GM19372 (cell line): ENCODE results near the gene RPLP2.

Source experiments
- ATAC-seq: cut with Tn5 transposase; IDR thresholded peaks from one replicate; pipeline ENCODE4 v1.9.1; 2021; ENCODE audit warnings: mild to moderate bottlenecking, low read depth, moderate library complexity; ENCODE audit not compliant: unreplicated experiment

The RPLP2 gene

GRCh38 chr11:790721-791564 is 18.8 kb upstream of the RPLP2 start:
- no peak for ATAC-seq

DNA sequence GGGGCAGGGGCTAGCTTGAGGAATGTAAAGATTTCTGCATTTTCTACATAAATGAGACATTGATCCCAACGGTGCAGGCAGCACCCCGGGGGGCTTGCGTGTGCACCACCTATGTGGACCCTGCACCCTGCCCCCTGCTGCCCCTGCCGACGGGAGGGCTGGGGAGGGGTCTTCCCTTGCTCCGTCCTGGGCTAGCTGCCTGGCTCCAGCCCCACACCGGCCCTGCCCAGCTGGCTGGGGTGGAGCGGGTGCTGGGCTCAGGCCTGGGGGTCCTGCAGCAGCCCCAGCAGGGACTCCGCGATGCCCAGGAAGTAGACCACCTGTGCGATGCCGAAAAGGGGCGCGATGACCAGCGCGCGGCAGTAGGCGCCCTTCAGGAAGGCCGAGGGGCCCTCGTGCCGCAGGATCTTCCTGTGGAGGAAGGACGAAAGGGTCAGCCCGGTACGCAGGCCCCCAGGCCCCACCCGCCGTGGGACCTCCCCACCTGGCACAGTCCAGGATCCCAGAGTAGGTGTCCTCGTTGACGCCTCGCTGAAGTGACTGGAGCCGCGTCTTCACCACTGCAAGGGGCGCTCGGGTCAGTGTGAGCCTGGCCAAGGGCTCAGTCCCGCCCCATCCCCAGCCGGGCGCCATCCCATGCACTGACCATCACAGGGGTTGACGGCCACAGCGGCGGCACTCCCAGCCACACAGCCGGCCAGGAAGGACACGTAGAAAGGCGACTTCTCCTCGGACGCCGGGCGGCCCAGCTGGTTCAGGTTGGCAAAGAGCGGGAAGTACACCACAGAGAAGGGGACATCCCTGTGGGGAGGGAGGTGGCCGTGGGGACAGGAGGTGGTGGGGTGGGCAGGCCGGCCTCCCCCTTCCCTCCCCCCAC is 17.9 kb upstream of the RPLP2 start:
- no peak for ATAC-seq

DNA sequence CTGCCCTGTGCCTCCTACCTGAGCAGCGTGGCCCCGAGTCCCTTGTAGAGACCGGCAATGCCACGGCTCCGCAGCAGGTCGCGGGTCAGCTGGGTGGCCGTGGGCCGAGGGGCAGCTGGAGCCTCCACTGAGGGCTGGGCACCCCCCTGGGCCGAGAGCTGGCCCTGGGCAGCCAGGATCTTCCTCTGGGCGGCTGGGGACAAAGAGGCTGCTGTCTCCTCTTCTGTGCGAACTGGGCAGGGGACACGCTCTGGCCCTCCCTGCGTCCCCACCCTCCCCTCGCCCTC is 17.3 kb upstream of the RPLP2 start:
- no peak for ATAC-seq

GRCh38 chr11:792873-793272 is 16.9 kb upstream of the RPLP2 start:
- no peak for ATAC-seq

DNA sequence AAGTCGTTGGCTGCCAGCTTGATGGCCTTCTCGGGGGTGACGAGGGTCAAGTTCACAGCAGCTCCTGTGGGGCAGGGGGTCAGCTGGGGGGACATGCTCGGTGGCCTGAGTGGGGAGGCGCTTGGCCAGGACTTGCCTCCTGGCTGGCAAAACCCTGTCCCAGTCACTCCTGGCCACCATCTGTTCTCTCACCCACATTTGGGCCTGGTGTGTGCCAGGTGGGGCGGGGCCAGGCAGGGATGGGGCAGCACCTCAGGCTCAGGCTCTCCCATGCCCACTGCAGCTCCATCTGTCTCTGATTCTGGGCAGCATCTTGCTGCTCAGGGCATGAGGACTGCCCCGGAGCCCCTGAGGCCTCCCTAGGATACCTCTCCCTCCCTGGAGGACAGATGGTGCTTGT is 16.2 kb upstream of the RPLP2 start:
- ATAC-seq = no peak

DNA sequence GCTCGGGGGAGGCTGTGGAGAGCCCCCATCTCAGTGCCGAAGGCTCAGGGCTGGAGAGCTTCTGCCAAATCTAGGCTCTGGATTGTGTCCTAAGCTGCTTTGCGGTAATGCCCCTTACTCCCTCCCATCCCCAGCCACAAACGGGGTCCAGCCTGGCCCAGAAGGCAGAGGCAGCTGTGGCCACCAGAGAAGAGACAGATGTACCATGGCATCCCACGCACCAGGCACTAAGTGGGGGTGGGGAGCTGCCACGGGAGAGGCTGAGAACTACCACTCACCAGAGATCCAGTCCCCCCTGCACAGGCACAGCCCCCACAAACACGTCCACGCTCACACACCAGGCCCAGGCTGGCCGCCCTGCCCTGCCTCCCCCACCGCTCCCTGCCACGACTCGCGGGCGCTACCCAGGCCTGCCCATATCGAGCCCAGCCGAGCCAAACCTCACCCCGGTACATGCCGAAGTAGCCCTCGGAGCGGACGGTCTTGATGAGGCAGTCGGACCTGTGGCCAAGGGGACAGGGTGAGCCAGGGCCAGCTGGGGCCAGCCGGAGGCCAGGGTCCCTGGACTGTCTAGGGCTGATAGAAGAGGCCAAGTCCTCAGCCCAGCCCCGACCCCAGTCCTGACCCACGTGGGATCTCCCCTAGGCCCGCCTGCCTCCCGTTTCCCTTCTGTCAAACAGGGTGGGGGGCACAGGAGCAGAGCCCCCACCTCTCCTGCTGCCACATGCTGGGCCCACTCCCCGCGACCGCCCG is 15.6 kb upstream of the RPLP2 start:
- no peak for ATAC-seq

DNA sequence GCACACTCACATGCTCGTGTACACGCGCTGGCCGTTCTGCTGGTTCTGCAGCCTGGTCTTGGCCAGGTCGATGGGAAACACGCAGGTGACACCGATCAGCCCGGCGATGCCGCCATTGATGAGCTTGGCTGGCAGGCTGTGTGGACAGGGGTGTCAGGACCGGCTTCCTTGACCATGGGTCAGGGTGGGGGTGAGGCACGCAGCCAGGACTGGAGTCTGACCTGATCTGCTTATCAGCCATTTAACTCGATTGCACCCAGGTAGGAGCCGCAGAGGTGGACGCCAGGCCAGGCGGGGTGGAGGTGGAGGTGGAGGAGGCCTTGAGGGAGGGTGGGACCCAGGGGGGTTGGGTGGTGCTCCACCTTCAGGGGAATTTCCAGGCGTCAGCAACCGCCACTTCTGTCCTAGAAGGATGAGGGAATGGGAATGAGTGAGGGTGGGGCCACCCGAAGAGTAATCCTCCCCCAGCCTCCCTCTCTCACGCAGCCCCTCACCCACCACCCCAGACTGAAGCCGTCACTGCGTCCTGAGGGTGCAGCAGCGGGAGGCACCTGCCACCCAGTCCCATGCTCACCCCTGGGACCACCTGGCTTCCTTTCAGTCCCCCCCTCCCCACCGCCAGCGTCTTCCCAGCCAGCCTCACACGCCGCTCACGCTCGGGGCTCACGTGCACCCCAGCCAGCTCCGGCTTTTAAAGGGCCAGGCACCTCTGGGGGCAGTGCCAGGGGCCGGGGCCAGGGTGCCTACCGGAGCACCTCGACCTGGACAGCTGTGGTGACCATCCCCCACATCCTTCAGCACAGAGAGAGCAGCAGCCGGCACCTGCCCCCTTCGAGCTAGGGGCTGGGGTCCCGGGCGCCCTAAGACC is 14.8 kb upstream of the RPLP2 start:
- no peak for ATAC-seq

GRCh38 chr11:795634-796564 is 13.9 kb upstream of the RPLP2 start:
- ATAC-seq = no peak

GRCh38 chr11:796565-797295 is 13.0 kb upstream of the RPLP2 start:
- no peak for ATAC-seq

DNA sequence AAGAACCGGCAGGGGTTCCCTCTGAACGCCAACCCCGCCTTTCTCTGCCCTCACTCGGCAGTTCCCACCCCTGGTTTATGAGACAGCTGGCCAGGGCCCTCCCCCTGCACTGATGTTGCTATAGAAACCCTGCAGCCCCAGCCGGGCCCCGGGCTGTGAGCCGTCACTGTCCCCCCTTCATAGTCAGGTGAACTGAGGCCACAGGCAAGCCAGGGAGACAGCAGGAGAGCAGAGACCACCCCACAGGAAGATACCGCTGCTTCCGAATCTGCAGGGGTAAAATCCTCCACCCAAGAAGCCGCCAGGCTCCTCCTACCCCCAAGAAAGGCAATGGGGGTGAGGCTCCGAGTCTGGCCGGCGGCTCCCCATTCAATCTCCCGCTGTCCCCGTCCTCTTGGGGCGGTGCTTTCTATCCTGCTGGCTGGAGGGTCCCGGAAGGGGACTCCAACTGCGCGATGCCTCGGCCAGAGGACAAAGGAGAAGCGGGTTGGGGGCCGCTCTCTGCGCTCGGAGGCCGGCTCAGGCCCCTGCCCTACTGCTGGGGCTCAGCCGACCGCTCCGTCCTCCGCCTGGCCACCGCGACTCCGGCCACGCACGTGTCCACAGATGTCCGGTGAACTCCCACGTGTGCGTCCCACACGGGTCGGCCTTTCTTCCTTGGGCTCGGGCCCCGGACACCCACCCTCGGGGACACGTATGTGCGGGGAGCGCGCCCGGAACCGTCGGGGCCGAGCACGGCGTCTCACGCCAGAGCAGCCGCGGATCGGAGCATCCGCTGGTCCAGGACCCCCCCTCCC is 12.3 kb upstream of the RPLP2 start:
- peak; percentile 41 for ATAC-seq

- peak; percentile 62 for ATAC-seq
Observed at GRCh38 chr11:798093-798713, 11.6 kb upstream of the RPLP2 start, which contains the start of gene SLC25A22. Gene SLC25A22 (minus strand): TSS chr11:798281. CDS start chr11:795006, 3,275 bp downstream.

GRCh38 chr11:799641-800316 is 10.0 kb upstream of the RPLP2 start:
- no peak for ATAC-seq

GRCh38 chr11:800473-800872 is 9.3 kb upstream of the RPLP2 start:
- no peak for ATAC-seq

- no peak for ATAC-seq
Observed at GRCh38 chr11:801097-801780, 8.5 kb upstream of the RPLP2 start.

- ATAC-seq = no peak
Observed at GRCh38 chr11:802018-802617, 7.6 kb upstream of the RPLP2 start.
